Left lung (tissue), 10 donors: Measurements from ENCODE around the gene SMU1. TPM values are rescaled to one million over a fixed set of nuclear protein-coding genes. Genes with fewer than 3 reads are reported as not detected.

Experiments used
- ATAC-seq: fragments of 200-7000 bp; cut with Tn5 transposase; one replicate; pipeline ENCODE4 v1.9.1; 2020; ENCODE audit warnings: moderate library complexity
- DNase-seq, 4 donors: peaks; one replicate each; pipeline ENCODE4 v3.0.0-alpha.2; 2013 to 2020
- H3K27ac ChIP-seq, 2 donors: fragments of 200-600 bp; sonication (generic) in 1 of 2; one replicate each; pipeline versions ENCODE4 v1.5.0 to v1.8.0; 2020 to 2021
- H3K27me3 ChIP-seq, 2 donors: fragments of 200-600 bp; sonication (generic) in 1 of 2; one replicate each; pipeline versions ENCODE4 v1.5.0 to v1.8.0; 2020 to 2021
- H3K36me3 ChIP-seq, 2 donors: fragments of 200-600 bp; sonication (generic) in 1 of 2; one replicate each; pipeline versions ENCODE4 v1.5.0 to v1.8.0; 2020 to 2021
- H3K4me1 ChIP-seq, 2 donors: fragments of 200-600 bp; one replicate each; pipeline ENCODE4 v1.8.0; 2021
- H3K4me3 ChIP-seq, 2 donors: fragments of 200-600 bp; sonication (generic) in 1 of 2; one replicate each; pipeline versions ENCODE4 v1.5.0 to v1.8.0; 2020 to 2021; ENCODE audit warnings: mild to moderate bottlenecking in 1 of 2
- H3K9me3 ChIP-seq, 2 donors: fragments of 200-600 bp; sonication (generic) in 1 of 2; one replicate each; pipeline versions ENCODE4 v1.5.0 to v1.8.0; 2020 to 2021
- intact Hi-C, 2 donors: fragments of 100-400 bp; cut with DNase I; formaldehyde crosslinking; loops; one replicate each; pipeline versions ENCODE4 v1.11.2 to v1.14.2; 2022
- polyA plus RNA-seq, 6 donors: library from polyadenylated mRNA; unstranded; fragments of 120-200 nt; gene quantifications; one replicate each; pipeline ENCODE4 v1.2.1, GENCODE V29; 2013; ENCODE audit not compliant: insufficient read length in 6 of 6
- total RNA-seq, 2 donors: library from RNA; stranded (reverse); fragmentation: NEBNext Ultra II Directional; extraction: Animal tissue kit (Norgen Biotek cat#: 25700); gene quantifications; one replicate each; pipeline ENCODE4 v1.2.1, GENCODE V29; 2021
- TF ChIP-seq, protein P1 (sequence below), 2 donors: fragments of 200-600 bp; sonication (generic) in 1 of 2; IDR thresholded peaks; one replicate each; pipeline versions ENCODE4 v1.5.0 to v1.8.0; 2021; ENCODE audit warnings: antibody characterized with exemption in 2 of 2
- donor health status: DM: no; HTN: yes; CAD: no.
- donor health status: DM: no; HTN: no; CAD: no.

Gene SMU1
- total and polyA plus RNA-seq, 8 donors: 17.3 to 30.1 (median 26.7) TPM

DNA sequence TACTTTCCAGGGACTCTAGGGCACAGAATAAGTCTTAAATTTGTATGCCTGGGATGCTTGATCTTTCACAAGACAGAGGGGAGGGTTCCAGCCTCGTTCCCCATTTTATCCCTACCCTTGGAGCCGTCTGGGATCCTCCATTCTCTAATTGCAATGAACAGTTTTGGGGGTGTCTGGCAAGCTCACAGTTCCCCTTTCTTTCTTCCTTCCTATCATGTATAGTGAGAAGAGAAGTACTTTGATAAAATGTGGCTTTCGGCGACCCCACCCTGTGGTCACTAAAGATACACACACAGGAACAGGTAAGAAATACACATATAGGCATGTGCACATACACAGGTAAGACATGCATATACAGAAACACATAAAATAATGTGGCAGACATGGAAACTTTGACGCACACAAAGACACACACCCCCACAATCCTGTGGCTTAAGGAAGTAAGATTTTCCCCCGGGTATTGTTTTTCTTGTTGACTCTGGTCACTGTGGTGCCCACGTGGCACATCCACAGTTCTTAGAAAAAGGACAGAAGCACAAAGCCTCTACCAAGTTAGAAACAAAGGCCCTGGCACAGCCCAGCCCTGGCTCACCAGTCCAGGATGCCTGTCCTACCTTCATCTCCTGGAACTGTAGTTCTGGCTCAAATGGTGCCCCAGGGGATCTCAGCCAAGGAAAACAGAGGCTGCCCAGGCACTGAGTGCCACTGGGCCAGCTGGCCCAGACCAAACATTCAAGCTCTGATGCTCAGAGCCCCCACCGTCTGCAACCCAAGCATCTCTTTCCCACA, 6.3 kb upstream of the SMU1 start:
- Histone ChIP-seq H3K27me3 (no peaks in the 10 kb centered on the region), H3K4me3 (no peak overlapping the region), H3K4me1 (peaks cover 5 to 22% of the 10 kb centered on the region in 2 donors), H3K36me3 (no peaks in the 10 kb centered on the region), H3K9me3 (no peaks in the 10 kb centered on the region), H3K27ac (peak overlapping the region in 1 of 2 donors; percentile 15)
- ATAC-seq: peak; percentile 32
- intact Hi-C loops: loop anchor here in 1 of 2 donors (10.0 kb wide), 2 partner anchors 92 to 142 kb away; no protein-coding TSS in a partner anchor
- TF ChIP-seq, protein P1, sequence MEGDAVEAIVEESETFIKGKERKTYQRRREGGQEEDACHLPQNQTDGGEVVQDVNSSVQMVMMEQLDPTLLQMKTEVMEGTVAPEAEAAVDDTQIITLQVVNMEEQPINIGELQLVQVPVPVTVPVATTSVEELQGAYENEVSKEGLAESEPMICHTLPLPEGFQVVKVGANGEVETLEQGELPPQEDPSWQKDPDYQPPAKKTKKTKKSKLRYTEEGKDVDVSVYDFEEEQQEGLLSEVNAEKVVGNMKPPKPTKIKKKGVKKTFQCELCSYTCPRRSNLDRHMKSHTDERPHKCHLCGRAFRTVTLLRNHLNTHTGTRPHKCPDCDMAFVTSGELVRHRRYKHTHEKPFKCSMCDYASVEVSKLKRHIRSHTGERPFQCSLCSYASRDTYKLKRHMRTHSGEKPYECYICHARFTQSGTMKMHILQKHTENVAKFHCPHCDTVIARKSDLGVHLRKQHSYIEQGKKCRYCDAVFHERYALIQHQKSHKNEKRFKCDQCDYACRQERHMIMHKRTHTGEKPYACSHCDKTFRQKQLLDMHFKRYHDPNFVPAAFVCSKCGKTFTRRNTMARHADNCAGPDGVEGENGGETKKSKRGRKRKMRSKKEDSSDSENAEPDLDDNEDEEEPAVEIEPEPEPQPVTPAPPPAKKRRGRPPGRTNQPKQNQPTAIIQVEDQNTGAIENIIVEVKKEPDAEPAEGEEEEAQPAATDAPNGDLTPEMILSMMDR (IDR thresholded peaks at IDR 0.05): no peak
- DNase-seq: no peak

DNA sequence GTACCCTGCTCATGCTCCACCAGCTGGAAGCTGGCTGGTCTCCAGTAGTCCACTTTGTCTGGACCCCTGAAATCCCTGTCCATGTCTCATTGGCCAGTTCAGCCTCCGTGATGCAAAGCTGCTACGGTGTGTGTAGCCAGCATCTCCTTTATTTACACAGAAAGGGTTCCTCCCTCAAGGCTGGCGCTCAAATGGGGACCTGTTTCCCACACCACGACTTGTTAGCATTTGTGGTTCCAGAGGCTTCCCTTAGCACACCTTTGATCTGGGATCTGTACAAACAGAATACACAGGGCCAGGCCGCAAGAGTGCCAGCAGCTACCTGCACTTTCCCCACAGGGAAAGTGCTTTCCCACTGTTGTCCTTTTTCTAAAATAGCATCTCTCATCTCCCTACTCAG, 5.7 kb upstream of the SMU1 start:
- intact Hi-C loops: loop anchor here in 1 of 2 donors (10.0 kb wide), 2 partner anchors 93 to 143 kb away; no protein-coding TSS in a partner anchor

GRCh38 chr9:33081128-33081851, 4.8 kb upstream of the SMU1 start:
- no peak overlapping the region for H3K4me3 ChIP-seq
- intact Hi-C loops: loop anchor here in 1 of 2 donors (10.0 kb wide), 2 partner anchors 94 to 144 kb away; no protein-coding TSS in a partner anchor
- H3K27me3 ChIP-seq: no peaks in the 10 kb centered on the region
- DNase-seq: peak in 2 of 4 donors; percentile 76 to 90
- no peaks in the 10 kb centered on the region for H3K9me3 ChIP-seq
- TF ChIP-seq, protein P1 (IDR thresholded peaks at IDR 0.05): peak; percentile 51 to 72
- peak; percentile 75 for ATAC-seq
- H3K36me3 ChIP-seq: no peaks in the 10 kb centered on the region
- peak overlapping the region; percentile 23 to 57 for H3K27ac ChIP-seq
- peaks cover 5 to 27% of the 10 kb centered on the region in 2 donors for H3K4me1 ChIP-seq

More for the DNA sequence above, 5.7 kb upstream of the SMU1 start:
- H3K27me3 ChIP-seq: no peaks in the 10 kb centered on the region
- TF ChIP-seq, protein P1 (IDR thresholded peaks at IDR 0.05): no peak
- H3K27ac ChIP-seq: peak overlapping the region in 1 of 2 donors; percentile 15
- H3K36me3 ChIP-seq: no peaks in the 10 kb centered on the region
- no peak for DNase-seq
- H3K4me1 ChIP-seq: peaks cover 5 to 24% of the 10 kb centered on the region in 2 donors
- ATAC-seq: no peak
- no peaks in the 10 kb centered on the region for H3K9me3 ChIP-seq
- H3K4me3 ChIP-seq: no peak overlapping the region

- TF ChIP-seq, protein P1 (IDR thresholded peaks at IDR 0.05): no peak
- no peaks in the 10 kb centered on the region for H3K27me3 ChIP-seq
- H3K27ac ChIP-seq: peak overlapping the region; percentile 23 to 57
- no peaks in the 10 kb centered on the region for H3K9me3 ChIP-seq
- no peak overlapping the region for H3K4me3 ChIP-seq
- H3K4me1 ChIP-seq: peaks cover 8 to 31% of the 10 kb centered on the region in 2 donors
- DNase-seq: no peak
- H3K36me3 ChIP-seq: no peaks in the 10 kb centered on the region
- no peak for ATAC-seq
- intact Hi-C loops: loop anchor here in 1 of 2 donors (10.0 kb wide), 2 partner anchors 94 to 144 kb away; no protein-coding TSS in a partner anchor
These were observed 4.1 kb upstream of the SMU1 start for GRCh38 chr9:33080534-33080933.

- peaks cover 3 to 100% of the 10 kb centered on the region in 2 donors for H3K36me3 ChIP-seq
- DNase-seq: no peak
- TF ChIP-seq, protein P1 (IDR thresholded peaks at IDR 0.05): no peak
- no peak overlapping the region for H3K27ac ChIP-seq
- peaks cover 0 to 18% of the 10 kb centered on the region in 2 donors for H3K4me1 ChIP-seq
- H3K9me3 ChIP-seq: no peaks in the 10 kb centered on the region
- no peak overlapping the region for H3K4me3 ChIP-seq
- intact Hi-C loops: no loop called here
- no peaks in the 10 kb centered on the region for H3K27me3 ChIP-seq
- ATAC-seq: no peak
These were observed 7.5 kb downstream of the SMU1 start for GRCh38 chr9:33068991-33069390.
